Neural cell (in vitro differentiated cells): ENCODE data around the gene PDE4A.

Experiments used
- CTCF ChIP-seq: fragments of 450-650 bp; IDR thresholded peaks from 2 replicates; pipeline ENCODE4 v1.5.1; 2014; ENCODE audit warnings: antibody characterized with exemption, mild to moderate bottlenecking, moderate library complexity; ENCODE audit not compliant: poor library complexity, severe bottlenecking
- EP300 ChIP-seq: fragments of 450-650 bp; conservative IDR thresholded peaks from 2 replicates; pipeline ENCODE4 v1.6.1; 2014; ENCODE audit warnings: antibody characterized with exemption, mild to moderate bottlenecking, moderate library complexity; ENCODE audit not compliant: poor library complexity, severe bottlenecking
- EZH2 ChIP-seq: fragments of 200-600, 300-800 bp; shearing (Covaris generic), sonication (generic); IDR thresholded peaks from 2 replicates; pipeline ENCODE4 v1.6.1; 2014; ENCODE audit warnings: antibody characterized with exemption, low read length, borderline replicate concordance, mild to moderate bottlenecking; ENCODE audit not compliant: insufficient read depth, poor library complexity, severe bottlenecking
- POLR2AphosphoS5 ChIP-seq: IDR thresholded peaks from 2 replicates; pipeline ENCODE4 v1.6.1; 2012
- TAF1 ChIP-seq: IDR thresholded peaks from 2 replicates; pipeline ENCODE4 v1.6.1; 2012; ENCODE audit warnings: low read depth

- TF ChIP-seq CTCF: no peak
- TF ChIP-seq POLR2AphosphoS5: no peak
- TF ChIP-seq EP300: no peak
- no peak for TF ChIP-seq TAF1
- TF ChIP-seq EZH2: no peak
Observed at GRCh38 chr19:10395003-10395402, 25.3 kb upstream of the PDE4A start.
